Renal pelvis (tissue), 4 donors: Measurements from ENCODE around the gene OAF. TPM values are rescaled to one million over a fixed set of nuclear protein-coding genes. Genes with fewer than 3 reads are reported as not detected.

Source experiments
- DNase-seq: peaks from one replicate; pipeline ENCODE4 v3.0.0-alpha.2; 2013
- polyA plus RNA-seq, 3 donors: library from polyadenylated mRNA; unstranded; fragments of 120-200 nt; gene quantifications; one replicate each; pipeline ENCODE4 v1.2.1, GENCODE V29; 2013; ENCODE audit not compliant: insufficient read length in 3 of 3

Gene OAF
- polyA plus RNA-seq, 3 donors = 39.4 to 49.9 (median 47.3) TPM

DNA sequence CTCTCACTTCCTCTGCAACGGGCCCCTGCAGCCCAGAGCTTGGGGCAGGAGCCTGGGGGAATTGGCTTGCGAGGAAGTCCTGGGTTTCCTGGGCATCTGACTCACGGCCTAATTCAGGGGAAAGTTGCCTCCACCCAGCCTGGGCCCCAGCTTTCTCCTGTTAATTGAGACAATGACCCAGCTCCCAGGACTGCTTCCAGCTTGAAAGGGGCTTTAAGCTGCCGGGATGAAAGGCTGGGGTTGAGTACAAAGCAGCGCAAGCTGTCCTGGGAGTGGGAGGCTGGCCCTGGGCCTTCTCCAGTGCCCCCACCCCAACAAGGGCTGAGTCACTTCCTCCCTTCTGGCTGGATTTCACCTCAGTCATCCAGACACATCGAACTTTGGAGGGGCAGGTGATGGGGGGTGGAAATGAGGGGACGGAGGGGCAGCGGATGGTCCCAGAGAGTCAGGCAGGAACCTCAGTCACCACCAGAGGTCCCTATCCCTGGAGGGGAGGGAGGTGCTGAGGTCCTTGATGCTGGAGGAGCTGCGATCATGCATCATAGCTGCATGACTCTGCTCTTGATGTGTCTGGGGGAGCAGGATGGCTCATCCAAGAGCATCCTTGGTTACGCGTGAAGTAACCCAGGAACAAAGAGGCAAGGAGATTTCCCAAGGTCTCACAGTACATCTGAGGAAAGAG, 30.1 kb upstream of the OAF start:
- DNase-seq = no peak

DNA sequence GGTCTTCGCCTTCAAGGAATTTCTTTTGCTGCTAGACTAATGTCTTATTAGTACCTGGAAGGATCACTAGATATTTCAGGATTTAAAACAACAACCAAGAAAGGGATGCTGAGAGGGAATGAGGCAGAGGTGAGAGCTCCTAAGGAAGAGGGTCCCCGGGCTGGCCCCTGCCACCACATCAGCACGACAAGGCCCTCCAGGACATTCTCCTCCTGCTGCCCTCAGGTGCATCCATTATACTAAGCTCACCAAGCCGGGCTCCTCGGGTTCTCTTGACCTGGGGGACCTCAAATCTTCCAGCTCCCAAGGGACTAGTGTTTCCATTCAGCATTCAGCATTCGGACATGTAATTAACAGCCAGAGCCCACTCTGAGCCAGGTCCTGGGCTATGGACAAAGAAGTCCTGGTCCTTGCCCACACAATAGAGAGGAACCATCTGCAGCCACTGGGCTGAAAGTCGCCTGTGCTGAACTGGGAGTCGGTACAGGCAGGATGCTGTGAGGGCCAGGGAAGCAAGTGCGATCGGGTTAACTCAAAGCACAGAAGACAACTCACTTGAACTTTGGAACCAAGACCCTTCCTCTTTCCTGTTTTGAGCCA, 29.4 kb upstream of the OAF start:
- DNase-seq = no peak

DNA sequence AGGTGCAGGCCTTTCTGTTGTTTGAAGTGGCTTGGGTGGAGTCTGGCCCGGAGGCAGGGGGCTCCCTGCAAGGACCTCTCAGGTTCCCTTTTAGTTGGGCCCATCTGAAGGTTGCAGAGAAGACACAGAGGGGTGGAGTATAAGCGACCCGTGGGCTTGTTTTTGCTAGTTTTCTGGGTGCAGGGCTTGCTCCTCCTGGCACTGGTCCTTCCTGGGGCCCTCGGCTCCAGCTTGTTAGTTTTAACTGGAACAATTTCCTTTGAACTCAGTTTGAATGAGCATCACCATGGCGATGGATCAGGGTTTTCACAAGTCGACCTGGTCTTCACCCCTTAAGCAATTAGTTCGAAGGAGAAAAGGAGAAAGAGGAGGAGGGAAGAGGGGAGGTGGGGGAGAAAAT, 28.5 kb upstream of the OAF start:
- DNase-seq = no peak

DNA sequence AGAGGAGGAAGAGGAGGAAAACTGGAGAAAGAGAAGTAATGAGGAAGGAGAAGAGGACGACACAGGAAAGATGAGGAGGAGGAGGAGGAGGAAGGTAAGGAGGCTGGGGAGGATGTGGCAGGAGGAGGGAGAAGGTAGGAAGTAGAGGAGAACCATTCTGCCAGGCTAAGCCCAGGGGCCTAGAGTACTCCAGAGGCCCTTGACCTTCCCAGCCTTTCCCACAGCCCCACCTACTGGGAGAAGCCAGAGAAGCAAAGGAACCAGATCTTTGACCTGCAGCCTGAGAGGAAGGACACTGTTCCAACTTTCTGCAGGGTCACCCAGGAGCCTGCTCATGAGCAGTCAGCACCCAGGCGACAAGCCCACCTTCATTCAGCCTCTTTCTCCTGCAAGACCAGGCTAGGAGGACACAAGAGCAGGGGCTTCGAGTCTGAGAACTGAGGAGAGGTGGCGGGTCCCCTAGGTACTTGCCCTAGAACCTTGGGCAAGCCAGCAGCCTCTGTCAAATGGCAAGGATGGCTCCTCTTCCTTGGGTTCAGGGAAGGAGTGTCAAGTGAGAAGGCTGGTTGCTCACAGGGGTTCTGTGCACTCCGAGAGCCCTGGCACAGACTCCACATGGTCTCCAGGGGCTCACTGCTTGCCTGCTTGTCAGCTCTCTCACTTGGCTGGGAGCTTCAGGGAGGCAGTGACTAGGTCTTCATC, 27.9 kb upstream of the OAF start:
- DNase-seq = no peak

DNA sequence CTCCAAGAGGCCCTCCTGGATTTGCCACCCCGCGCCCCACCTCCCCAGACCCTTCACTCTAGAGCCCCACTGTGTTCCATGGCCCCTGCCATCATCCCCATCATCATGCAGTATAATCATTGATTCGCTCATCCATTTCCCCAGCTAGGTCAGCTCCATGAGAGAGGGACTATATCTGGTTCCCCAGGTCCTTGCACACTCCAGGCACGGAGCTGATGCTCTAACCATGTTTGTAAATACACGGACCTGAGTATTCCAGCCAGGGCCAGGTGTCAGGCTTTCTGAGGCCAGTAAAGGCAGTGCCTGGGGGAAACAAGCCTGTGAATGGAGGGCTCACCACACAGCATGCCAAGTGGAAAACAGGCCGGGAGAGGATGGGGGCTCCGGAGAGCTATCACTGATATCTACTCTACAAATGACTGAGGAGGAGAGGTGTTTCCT, 27.1 kb upstream of the OAF start:
- no peak for DNase-seq

DNA sequence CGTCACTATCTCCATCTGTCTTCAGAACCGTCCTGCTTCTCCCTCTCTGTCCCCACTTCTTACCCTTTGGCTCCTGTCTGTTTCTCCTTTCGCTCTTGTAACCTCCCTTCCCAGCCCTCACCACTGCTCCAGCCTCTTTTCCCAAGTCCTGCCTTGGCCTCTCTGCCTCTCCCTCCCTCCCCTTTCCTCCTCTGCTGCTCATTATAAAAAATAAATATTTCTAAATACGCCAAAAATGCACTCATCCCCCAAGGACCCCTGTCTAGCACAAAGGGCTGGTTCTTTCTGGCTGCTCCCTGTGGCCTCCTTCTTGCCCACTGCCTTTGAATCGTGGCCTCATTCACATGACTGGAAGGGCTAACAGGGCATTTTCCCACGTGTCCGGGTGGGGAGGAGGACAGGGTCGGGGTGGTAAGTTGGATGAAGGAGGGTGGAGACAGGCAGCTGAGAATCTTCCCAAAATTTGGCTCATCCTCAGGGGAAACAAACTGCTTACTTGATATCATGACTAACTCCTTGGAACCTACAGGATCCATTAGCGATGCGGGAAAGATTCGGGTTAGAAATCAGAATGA, 26.4 kb upstream of the OAF start:
- DNase-seq = no peak

DNA sequence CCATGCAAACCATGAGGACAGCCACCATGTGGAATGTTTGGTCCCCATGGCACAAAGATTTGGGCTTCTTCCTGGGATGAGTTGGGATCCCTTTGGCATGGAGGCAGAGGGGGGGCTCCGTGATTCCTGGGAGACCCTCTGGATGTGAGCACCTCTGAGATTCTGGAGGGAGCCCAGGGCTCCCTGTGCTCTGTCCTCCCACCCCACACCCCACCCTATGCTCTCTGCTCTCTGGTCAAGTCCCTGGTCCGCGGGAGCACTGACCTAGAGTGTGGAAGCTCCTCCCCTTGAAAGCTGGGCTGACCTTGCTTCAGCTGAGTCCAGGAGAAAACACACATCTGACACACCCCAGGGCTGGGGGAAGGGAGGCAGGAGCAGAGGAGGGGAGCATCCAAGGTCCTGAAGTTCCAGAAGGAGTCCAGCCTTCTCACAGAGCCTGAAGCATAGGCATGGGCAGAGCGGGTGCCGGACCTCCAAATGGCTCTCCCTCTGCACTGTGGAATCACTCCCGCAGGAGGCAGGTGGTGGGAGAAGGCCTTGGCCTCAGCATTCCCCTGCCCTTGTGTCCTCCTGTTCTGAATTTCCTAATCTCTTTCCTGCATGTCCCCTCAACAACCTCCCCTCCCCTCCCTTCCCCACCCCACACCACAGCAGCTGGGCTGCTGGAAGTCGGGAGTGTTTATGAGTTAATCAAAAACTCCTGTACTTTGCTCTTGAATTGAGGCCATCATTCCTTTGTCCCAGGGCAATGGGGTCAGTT, 25.7 kb upstream of the OAF start:
- DNase-seq = no peak

DNA sequence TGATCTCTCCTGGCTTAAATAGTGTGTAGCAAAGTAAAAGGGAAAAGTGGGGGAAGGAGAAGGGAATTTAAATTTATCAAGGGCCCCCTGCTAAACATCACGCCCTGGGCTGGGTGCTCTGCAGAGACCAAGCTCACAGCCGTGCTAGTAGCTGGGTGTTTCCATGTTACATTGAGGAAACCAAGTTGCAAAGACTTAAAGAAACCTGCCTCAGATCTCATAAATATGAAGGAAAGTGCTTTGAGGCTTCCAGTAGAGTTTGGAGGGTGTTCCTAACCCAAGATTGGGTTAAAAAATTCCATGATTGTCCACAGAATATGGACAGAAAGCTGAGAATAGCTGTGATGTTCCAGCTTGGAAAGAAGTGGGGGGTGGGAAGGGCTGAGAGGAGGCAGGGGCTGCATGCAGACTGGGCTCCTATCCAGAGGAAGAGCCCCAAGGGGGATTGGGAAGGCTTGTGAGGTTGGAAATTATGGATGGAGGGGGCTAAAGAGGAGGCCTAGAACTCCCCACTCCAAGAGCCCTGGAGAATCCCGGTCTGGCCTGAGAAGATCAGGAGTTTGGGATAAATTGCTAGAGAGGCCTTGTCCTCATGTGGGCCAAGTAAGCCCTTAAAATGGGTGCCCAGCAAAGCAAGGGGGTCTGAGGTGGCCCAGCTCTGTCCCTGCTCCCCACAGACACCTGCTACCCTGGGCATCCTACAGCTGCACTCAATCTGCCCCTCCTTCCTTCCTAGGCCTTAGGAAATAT, 25.0 kb upstream of the OAF start:
- peak; percentile 82 for DNase-seq

DNA sequence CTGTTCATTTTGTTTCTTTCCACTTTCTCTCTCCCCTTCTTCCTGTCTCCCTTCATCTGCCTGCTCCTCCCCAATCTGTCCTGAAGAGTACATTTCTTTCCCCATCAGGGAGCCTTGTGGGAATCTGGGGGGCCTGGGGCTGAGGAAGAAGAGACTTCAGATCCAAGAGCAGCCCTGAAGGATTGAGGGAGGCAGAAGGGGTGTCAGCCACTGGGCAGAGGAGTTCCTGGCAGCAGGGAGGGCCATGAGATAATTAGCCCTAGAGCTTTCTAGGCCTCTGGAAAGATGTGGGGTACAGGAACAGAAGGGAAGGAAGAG, 24.4 kb upstream of the OAF start:
- no peak for DNase-seq

DNA sequence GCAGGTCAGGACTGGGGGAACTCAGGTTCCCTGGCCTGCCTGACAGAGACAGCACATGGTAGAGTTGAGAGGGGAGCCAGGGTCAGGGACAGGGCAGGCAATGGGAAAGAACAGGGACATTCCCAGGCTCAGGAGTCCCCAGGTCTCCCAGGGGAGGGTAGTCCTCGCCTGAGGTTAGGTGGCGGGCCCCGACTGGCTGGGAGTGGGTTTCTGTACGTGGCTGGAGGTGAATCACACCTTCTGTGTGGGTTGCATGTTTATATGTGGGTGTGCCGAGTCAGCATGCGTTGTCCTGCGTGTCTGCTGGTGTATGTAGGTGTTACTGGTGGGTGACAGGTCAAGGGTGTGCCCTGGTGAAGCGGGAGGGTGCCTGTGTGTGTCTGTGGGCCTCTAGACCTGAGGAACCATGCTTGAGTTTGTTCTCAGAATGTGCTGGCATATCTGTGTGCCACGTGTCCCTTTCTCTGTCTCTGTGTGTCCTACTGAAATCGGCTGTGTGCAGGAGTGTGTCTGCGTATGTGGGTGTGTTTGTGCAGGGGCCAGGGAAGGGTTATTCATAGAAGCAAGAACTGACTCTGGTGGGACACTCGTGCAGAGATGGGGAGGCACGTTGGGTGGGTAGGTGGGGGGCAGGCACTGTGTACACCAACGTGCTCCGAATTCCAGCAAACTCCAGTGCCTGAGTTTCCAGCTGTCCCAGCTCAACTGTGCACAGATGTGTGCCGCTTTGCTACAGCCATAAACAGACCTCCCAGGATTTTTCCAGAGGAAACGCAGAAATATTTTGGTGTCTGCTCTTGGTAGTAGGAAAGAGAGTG, 23.8 kb upstream of the OAF start:
- peak; percentile 75 for DNase-seq

DNA sequence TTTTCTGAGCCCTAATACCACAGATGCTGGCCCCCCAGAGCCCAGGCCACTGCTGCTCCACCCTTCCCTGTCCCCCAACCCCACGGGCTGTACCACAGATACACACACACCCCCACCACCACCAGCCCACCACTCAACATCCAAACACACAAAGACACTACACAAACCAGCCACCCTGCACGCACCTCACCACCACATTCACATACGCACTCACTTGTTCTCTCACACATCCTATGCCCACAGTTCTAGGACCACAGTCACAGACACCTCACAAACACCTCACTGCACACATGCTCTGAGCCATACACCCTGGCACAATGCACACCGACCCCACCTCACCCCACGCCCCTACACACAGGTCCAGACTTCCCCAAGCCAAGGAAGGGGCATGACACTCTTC, 22.5 kb upstream of the OAF start:
- DNase-seq = no peak

DNA sequence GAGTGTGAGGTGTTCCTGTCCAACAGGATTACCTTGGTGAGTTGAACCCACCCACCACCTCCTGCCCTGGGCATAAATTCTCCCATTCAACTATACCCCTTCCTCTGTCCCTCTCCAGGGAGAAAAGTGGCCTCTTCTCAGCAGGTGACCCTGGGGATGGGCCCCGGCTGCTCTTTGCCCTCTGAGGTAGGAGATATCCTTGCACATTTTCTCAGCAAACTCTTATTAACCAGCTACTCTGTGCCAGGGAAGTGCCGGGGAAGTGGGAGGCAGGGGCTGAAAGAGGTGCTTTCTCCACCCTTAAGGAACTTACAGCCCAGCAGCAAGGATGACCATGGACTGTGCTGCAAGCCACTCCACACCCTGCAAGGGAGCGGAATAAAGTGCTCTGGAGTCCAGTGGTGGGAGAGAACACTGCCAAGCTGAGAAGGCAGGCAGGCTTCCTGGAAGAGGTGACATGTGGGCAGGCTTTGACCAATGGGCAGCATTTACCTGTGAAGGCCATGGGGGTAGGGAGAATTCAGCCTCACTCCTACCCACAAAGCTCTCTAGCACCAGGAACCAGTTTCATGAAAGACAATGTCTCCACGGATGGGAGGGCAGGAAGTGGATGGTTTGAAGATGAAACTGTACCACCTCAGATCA, 21.9 kb upstream of the OAF start:
- DNase-seq = no peak

DNA sequence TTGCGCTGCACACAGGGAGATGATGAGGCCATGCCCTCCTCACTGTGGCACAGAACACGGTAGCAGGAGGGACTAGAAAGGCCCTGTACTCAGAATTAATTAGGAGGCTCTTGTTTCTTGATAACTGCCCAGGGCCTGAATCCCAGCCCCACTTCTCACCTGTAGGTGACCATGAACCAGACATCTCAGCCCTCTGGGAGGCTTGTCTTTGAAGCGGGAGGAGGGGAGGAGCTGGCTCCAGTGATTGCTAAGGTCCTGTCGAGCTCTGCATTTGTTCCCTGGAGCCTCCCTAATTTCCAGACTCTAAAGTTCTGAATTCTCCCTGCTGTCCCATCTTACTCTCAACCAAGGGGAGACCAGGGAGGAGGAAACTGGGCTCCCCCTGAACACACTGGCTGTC, 19.8 kb upstream of the OAF start:
- DNase-seq = no peak

DNA sequence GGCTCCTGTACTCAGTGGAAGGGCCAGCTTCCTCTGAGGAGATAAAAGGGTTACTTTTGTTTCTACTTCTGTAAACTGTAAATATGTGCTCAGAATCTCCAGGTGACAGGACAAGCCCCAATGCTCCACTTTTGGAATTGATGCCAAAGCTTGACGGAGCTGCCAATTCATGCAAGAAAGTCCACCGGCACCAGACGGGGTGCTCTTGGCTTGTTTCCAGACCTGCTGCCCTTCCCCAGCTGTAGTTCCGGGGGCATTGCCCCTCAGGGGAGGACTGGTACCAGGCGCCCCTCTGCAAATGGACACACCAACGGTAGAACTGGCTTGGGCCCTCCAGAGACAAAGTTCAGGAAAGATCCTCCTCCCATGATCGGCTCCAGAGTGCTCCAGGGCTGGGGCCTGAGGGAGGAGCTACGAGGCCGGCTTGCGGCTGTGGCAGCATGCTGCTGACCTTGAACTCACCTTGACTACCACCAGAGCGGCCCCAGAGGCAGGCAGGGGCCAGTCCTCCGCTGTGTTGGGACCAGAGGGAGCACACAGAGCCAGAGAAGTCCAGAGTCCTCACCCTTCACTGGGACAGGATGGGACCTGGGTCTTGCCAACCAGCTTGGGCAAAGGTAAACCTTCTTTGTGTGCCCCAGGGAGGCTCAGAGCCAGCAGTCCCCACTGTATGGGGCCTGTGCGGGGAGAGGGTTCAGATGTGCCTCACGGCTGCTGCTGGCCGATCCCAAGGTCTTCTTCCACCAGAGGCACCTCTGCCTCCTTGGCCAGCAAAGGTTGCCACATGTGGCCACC, 17.8 kb upstream of the OAF start:
- no peak for DNase-seq

DNA sequence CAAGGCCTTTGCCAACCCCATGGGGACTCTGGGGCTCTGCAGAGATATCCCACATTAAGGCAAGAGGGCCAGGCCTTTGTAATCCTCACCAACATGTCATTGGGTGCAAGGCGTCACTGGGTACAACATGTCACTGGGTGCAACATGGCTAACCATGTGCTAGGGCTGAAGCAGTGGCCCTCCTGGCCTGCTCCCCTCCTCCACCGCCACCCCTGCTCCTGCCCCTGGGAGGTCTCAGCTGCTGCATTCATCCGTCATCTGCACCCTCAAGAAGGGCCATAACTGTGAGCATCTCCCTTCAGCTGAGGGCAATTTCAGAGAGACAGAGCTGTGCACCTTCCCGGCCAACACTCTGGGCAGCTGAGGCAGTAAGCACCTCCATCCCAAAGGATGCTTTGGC, 16.7 kb upstream of the OAF start:
- DNase-seq = no peak

DNA sequence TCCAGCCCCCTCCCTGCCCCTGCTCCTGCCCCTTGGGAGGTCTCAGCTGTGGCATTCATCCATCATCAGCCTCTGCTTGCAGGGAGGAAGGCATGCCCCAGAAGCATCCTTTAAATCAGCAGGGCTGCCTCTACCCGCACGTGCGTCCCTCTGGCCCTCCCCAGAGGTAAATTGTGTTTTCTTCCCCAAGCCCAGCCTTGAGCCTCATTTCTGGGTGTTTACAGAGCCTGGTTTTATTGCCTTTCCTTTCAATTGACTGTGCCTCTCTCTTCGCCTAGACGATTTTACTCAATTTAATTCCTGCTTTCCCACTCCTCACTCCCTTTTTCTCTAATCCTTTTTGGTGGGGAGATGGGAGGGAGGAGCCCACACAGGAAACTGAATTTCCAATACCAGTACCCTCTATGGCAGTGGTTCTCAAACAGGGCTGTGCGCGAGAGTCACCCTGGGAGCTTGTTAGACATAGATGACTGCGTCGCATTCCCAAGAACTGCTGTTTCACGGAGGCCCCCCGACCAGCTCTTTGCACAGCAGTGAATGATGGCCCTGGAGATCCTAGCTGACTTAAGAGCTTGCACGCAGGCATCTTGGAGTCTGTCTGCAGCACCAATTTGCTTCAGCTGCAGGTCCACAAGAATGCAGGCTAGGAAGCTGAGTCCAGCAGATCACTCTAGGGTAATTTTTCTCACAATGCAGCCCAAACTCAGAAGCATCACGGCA, 15.1 kb upstream of the OAF start:
- DNase-seq = no peak

DNA sequence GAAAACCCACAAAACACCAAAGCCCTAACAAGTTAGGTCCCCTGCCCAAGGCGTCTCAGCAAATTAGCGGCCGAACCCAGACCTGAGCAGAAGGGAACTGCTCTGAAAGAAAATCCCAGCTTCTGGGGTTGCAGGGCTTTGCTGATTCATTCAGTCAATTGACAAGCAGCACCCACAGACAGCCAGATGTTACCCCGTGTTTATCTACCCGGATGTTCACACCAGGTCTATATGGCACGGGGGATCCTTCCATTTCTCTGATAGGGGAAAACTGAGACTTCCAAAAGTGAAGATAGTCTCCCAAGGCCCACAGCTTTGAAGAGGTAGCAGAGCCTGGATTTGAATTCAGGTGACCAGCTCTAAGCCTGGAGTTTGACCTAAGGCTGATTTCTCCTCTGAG, 14.0 kb upstream of the OAF start:
- DNase-seq = no peak

DNA sequence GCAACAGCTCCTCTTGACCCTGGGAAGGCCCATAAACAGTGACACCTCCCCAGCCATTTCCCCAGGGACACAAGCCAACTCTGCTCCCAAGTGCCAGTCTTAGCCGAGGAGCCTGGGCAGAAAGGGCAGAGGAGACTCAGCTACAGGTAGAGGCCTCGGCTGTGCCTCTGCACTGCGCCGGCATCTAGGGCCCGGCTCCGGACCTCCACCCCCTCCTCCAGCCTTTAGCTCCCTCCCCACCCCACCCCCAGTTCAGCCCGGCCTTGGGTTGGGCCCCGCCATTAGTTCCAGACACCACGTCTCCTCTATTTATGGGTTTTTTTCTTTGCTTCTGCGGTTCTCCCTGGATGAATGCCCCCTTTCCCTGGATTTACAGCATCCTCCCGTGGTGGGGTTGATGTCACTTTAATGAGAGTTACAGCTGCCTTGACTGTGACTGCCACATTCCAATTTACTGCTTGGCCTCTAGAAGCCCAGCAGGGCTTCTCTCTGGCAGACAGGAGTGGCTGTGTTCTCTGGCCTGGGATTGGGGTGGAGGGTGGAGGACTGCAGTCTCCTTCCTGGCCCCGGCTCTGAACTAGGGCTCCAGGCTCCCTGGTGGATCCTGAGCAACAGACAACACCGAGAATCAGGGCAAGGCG, 13.5 kb upstream of the OAF start:
- DNase-seq = peak; percentile 90
